RWPE2 (cell line): ENCODE data around the gene ARMC9.

Source experiments
- ATAC-seq: fragments of 200-7000 bp; cut with Tn5 transposase; 3 replicates; pipeline ENCODE4 v1.9.1; 2021; ENCODE audit warnings: low read depth
- DNase-seq: peaks from one replicate; pipeline ENCODE4 v3.0.0-alpha.2; 2020; ENCODE audit warnings: low spot score
- H3K27ac ChIP-seq: fragments of 450-650 bp; 2 replicates; pipeline ENCODE4 v1.5.1; 2017; ENCODE audit warnings: mild to moderate bottlenecking; ENCODE audit not compliant: poor library complexity, severe bottlenecking
- H3K27me3 ChIP-seq: fragments of 250-450 bp; sonication (Bioruptor Pico); 2 replicates; pipeline ENCODE4 v1.5.1; 2021; ENCODE audit warnings: mild to moderate bottlenecking, moderate library complexity; ENCODE audit not compliant: insufficient read depth, poor library complexity, severe bottlenecking
- H3K36me3 ChIP-seq: fragments of 250-450 bp; sonication (Bioruptor Pico); 2 replicates; pipeline ENCODE4 v1.5.1; 2020; ENCODE audit warnings: low read depth, mild to moderate bottlenecking, moderate library complexity
- H3K4me1 ChIP-seq: fragments of 250-450 bp; sonication (Bioruptor Pico); 2 replicates; pipeline ENCODE4 v1.5.1; 2021; ENCODE audit warnings: mild to moderate bottlenecking, moderate library complexity; ENCODE audit not compliant: insufficient read depth, poor library complexity, severe bottlenecking
- H3K4me3 ChIP-seq: fragments of 250-450 bp; sonication (Bioruptor Pico); 2 replicates; pipeline ENCODE4 v1.5.1; 2021; ENCODE audit warnings: mild to moderate bottlenecking, moderate library complexity; ENCODE audit not compliant: severe bottlenecking
- H3K9me3 ChIP-seq: fragments of 250-450 bp; sonication (Bioruptor Pico); 2 replicates; pipeline ENCODE4 v1.5.1; 2021; ENCODE audit warnings: mild to moderate bottlenecking, moderate library complexity; ENCODE audit not compliant: severe bottlenecking
- CTCF ChIP-seq: fragments of 450-650 bp; IDR thresholded peaks from one replicate; pipeline ENCODE4 v1.5.1; 2017; ENCODE audit warnings: mild to moderate bottlenecking, moderate library complexity; ENCODE audit not compliant: poor library complexity, severe bottlenecking

ARMC9 gene

GRCh38 chr2:231256494-231256893 lies 58.1 kb downstream of the ARMC9 start:
- Histone ChIP-seq H3K27me3 (no peaks in the 10 kb centered on the region), H3K27ac (no peak overlapping the region), H3K4me3 (no peak overlapping the region), H3K9me3 (no peaks in the 10 kb centered on the region), H3K36me3 (0 out of 2 replicates have a peak, but pooled peaks cover 3% of the 10 kb centered on the region), H3K4me1 (no peaks in the 10 kb centered on the region)
- TF ChIP-seq CTCF = no peak
- no peak for ATAC-seq
- no peak for DNase-seq

- Histone ChIP-seq H3K4me3 (no peak overlapping the region), H3K27ac (no peak overlapping the region), H3K27me3 (no peaks in the 10 kb centered on the region), H3K4me1 (no peaks in the 10 kb centered on the region), H3K36me3 (0 out of 2 replicates have a peak, but pooled peaks cover 3% of the 10 kb centered on the region), H3K9me3 (no peaks in the 10 kb centered on the region)
- no peak for TF ChIP-seq CTCF
- no peak for ATAC-seq
- DNase-seq = no peak
Observed at GRCh38 chr2:231257763-231258162, 59.3 kb downstream of the ARMC9 start.

GRCh38 chr2:231258701-231259100 lies 60.3 kb downstream of the ARMC9 start:
- ATAC-seq (no peak), DNase-seq (no peak)
- Histone ChIP-seq H3K4me1 (no peaks in the 10 kb centered on the region), H3K9me3 (no peaks in the 10 kb centered on the region), H3K36me3 (0 out of 2 replicates have a peak, but pooled peaks cover 3% of the 10 kb centered on the region), H3K27me3 (no peaks in the 10 kb centered on the region), H3K27ac (no peak overlapping the region), H3K4me3 (no peak overlapping the region)
- TF ChIP-seq CTCF = no peak

- no peaks in the 10 kb centered on the region for H3K4me1 ChIP-seq
- no peak for ATAC-seq
- H3K36me3 ChIP-seq = 0 out of 2 replicates have a peak, but pooled peaks cover 3% of the 10 kb centered on the region
- DNase-seq = no peak
- no peaks in the 10 kb centered on the region for H3K9me3 ChIP-seq
- no peak overlapping the region for H3K4me3 ChIP-seq
- H3K27me3 ChIP-seq = no peaks in the 10 kb centered on the region
- no peak for TF ChIP-seq CTCF
- no peak overlapping the region for H3K27ac ChIP-seq
Observed at GRCh38 chr2:231259104-231259503, 60.7 kb downstream of the ARMC9 start.

- DNase-seq (no peak), ATAC-seq (no peak)
- no peaks in the 10 kb centered on the region for H3K36me3 ChIP-seq
- no peak overlapping the region for H3K27ac ChIP-seq
- H3K27me3 ChIP-seq = no peaks in the 10 kb centered on the region
- H3K4me1 ChIP-seq = no peaks in the 10 kb centered on the region
- no peak overlapping the region for H3K4me3 ChIP-seq
- no peaks in the 10 kb centered on the region for H3K9me3 ChIP-seq
- TF ChIP-seq CTCF = no peak
Observed at GRCh38 chr2:231260442-231261208, 62.2 kb downstream of the ARMC9 start.
